Kidney glomerular epithelial cell (primary cell): ENCODE results near the gene MTHFD2L.
"Not testable (repeated sequence)": the region's sequence is repeated elsewhere in the genome, so short reads cannot be mapped to it uniquely, and the experiment has no call there.

Source experiments
- DNase-seq: peaks from one replicate; lab custom pipeline; 2025; lab: John Stamatoyannopoulos, UW

Gene MTHFD2L

GRCh38 chr4:74335341-74336021 lies 177.6 kb downstream of the MTHFD2L start:
- DNase-seq: no peak

- DNase-seq: no peak
Measured at GRCh38 chr4:74338792-74339333, 180.9 kb downstream of the MTHFD2L start.

GRCh38 chr4:74339501-74339900 lies 181.6 kb downstream of the MTHFD2L start:
- no peak for DNase-seq

GRCh38 chr4:74340421-74340820 lies 182.5 kb downstream of the MTHFD2L start:
- not testable (repeated sequence) for DNase-seq

DNA sequence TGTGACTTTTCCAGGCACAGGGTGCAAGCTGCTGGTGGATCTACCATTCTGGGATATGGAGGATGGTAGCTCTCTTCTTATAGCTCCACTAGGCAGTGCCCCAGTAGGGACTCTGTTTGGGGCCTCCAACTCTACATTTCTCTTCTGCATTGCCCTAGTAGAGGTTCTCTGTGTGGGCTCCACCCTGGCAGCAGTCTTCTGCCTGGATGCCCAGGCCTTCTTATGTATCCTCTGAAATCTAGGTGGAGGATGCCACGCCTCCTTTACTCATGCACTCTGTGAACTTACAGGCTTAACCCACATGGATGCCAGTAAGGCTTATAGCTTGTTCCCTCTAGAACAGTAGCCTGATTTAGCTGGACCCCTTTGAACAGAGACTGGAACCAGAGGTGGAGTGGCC lies 186.1 kb downstream of the MTHFD2L start:
- no peak for DNase-seq
